Measurements from ENCODE around the gene FAHD2A. TPM values are rescaled to one million over a fixed set of nuclear protein-coding genes. Genes with fewer than 3 reads are reported as not detected.
"Not testable (repeated sequence)": the region's sequence is repeated elsewhere in the genome, so short reads cannot be mapped to it uniquely, and the experiment has no call there.

The FAHD2A gene
- polyA plus RNA-seq, 3 donors from 2014 or later: 12.6 to 24.3 (median 15.1) TPM

DNA sequence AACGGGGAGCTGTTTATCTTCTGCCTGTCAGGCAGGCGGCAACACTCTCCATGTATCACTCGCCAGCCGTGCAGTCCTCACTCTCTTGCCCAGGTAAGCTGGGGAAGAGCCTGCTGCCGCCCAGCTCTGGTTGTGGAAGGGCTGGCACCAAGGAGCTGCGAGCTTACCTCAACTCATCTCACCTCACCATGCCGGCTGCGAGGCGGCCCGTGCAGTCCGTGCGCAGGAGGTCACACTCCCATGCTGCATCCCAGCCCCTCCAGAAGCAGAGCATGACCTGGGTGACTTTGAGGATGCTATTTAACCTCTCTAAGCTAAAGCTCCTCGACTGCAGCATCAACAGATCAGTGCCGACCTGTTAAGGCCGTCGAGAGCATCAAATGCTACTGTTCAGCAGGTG lies 13.1 kb downstream of the FAHD2A start:
- not testable (repeated sequence) for H3K9me3 Mint-ChIP-seq; H3K4me3 Mint-ChIP-seq; H3K4me1 Mint-ChIP-seq; H3K36me3 Mint-ChIP-seq; H3K27ac Mint-ChIP-seq; H3K27me3 Mint-ChIP-seq (ENCODE audit: low read depth in 3 of 3); DNase-seq

DNA sequence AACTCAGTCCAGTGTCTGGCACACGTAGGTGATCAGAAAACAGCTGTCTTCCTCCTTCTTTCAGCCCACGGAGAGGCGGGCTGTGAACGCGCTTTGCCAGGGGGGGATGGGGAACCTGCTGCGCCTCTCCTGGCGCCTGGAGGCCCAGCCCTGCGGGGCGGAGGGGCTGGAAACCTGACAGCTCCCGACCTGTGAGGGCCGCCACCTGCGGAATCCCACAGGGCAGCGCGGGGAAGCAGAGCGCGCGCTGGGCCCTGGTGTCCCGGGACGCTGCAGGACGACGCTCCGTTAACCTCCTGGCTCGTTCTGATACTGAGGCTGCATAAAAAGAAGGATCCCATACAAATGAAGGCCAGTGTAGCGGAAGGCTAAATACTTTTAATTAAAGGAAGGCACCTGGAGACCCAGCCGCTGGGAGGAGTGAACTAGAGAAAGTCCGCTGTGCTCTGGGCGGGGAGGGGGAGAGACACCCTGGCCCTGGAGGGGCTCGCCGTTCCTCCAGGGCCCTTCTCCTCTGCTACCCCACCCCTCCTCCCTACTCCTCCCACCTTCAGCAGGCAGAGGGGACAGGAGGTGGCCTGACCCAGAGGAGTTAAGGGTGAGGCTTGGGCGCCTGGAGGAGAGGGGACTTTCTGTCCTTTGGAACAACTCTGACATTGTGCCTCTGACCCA lies 24.8 kb downstream of the FAHD2A start:
- not testable (repeated sequence) for H3K4me3 Mint-ChIP-seq; DNase-seq; H3K9me3 Mint-ChIP-seq; H3K36me3 Mint-ChIP-seq; H3K27ac Mint-ChIP-seq; H3K4me1 Mint-ChIP-seq; H3K27me3 Mint-ChIP-seq (ENCODE audit: low read depth in 3 of 3)

- not testable (repeated sequence) for H3K4me1 Mint-ChIP-seq; H3K4me3 Mint-ChIP-seq; DNase-seq; H3K27me3 Mint-ChIP-seq (ENCODE audit: low read depth in 3 of 3); H3K9me3 Mint-ChIP-seq; H3K36me3 Mint-ChIP-seq; H3K27ac Mint-ChIP-seq
These were observed 27.4 kb downstream of the FAHD2A start for GRCh38 chr2:95429748-95430467.

- not testable (repeated sequence) for H3K27ac Mint-ChIP-seq; H3K27me3 Mint-ChIP-seq (ENCODE audit: low read depth in 3 of 3); H3K36me3 Mint-ChIP-seq; H3K4me3 Mint-ChIP-seq; DNase-seq; H3K4me1 Mint-ChIP-seq; H3K9me3 Mint-ChIP-seq
These were observed 30.9 kb downstream of the FAHD2A start for GRCh38 chr2:95433373-95433772.

DNA sequence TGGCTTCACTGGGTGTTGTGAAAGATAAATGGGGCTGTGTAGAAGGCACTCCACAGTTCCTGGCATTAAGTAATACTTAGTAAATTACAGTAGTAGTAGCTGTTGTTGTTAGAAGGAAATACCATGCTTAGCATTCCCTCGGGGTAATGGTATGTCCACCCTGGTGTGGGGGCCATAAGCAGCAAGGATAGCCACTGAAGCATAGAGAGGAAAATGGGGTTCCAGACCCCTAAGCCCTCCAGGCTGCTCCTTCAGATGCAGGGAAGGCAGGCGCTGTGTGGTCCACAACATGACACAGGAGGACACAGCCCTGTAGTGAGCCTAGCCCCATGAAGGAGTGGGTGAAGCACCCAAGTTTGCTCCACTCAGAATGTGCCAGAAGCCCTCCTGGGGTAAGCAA lies 31.5 kb downstream of the FAHD2A start:
- not testable (repeated sequence) for H3K27ac Mint-ChIP-seq

DNA sequence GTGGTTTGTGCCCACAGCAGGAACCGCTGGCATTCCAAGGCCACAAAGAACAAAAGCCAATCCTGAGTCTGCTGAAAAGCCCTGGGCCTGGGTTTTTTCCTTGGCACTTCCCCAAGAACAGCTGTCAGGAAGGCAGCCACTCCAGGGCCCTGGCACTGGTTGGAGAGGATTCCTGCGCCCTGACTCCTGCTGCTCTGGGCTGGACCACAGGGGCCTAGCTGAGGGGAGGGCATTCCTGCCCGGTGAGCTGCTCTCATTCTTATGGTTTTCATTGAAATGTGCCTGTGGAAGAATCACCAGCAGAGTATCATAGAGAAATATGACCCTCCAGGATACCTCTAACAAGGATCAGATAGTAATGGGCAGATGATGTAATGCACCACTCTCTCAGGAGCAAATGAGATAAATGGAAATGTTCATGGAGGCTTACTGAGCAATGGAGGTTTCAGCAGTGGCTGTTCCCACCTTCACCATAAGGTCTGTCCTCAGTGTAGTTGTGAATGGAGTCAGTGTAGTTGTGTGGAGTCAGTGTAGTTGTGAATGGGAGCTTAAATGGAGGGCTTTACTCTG lies 32.1 kb downstream of the FAHD2A start:
- not testable (repeated sequence) for DNase-seq, H3K4me3 Mint-ChIP-seq

More for the DNA sequence above, 31.5 kb downstream of the FAHD2A start:
- not testable (repeated sequence) for H3K4me3 Mint-ChIP-seq; DNase-seq; H3K9me3 Mint-ChIP-seq; H3K36me3 Mint-ChIP-seq; H3K27me3 Mint-ChIP-seq (ENCODE audit: low read depth in 3 of 3); H3K4me1 Mint-ChIP-seq

GRCh38 chr2:95435162-95435871 lies 32.8 kb downstream of the FAHD2A start:
- not testable (repeated sequence) for H3K36me3 Mint-ChIP-seq; H3K9me3 Mint-ChIP-seq; H3K27me3 Mint-ChIP-seq (ENCODE audit: low read depth in 3 of 3); H3K4me1 Mint-ChIP-seq; H3K27ac Mint-ChIP-seq; DNase-seq; H3K4me3 Mint-ChIP-seq

More for the DNA sequence above, 32.1 kb downstream of the FAHD2A start:
- H3K27me3 Mint-ChIP-seq (ENCODE audit: low read depth in 3 of 3); H3K27ac Mint-ChIP-seq; H3K4me1 Mint-ChIP-seq; H3K9me3 Mint-ChIP-seq; H3K36me3 Mint-ChIP-seq: not testable (repeated sequence)

DNA sequence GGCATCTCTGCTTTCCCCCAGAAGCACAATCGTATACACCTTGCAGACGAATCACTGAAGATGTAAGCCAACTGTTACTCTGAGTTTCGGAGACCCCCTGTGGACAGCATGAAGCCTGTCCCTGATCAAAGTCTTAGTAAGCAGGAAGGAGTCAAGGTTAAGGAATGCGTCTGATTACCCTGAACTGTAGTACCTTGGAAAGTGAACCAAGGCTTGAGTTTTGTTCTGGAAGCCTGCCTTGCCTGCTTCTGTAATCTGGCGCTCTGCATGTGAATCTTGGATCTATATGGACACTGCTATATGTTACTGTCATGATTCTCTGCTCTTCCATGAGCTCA lies 33.3 kb downstream of the FAHD2A start:
- not testable (repeated sequence) for DNase-seq; H3K9me3 Mint-ChIP-seq; H3K4me3 Mint-ChIP-seq; H3K4me1 Mint-ChIP-seq; H3K27ac Mint-ChIP-seq; H3K36me3 Mint-ChIP-seq; H3K27me3 Mint-ChIP-seq (ENCODE audit: low read depth in 3 of 3)

GRCh38 chr2:95442474-95443099 lies 40.1 kb downstream of the FAHD2A start:
- H3K27me3 Mint-ChIP-seq (ENCODE audit: low read depth in 3 of 3); DNase-seq; H3K4me1 Mint-ChIP-seq; H3K9me3 Mint-ChIP-seq; H3K36me3 Mint-ChIP-seq; H3K4me3 Mint-ChIP-seq; H3K27ac Mint-ChIP-seq: not testable (repeated sequence)

GRCh38 chr2:95445317-95445716 lies 42.8 kb downstream of the FAHD2A start:
- H3K4me1 Mint-ChIP-seq; H3K27ac Mint-ChIP-seq; H3K36me3 Mint-ChIP-seq; H3K4me3 Mint-ChIP-seq; H3K27me3 Mint-ChIP-seq (ENCODE audit: low read depth in 3 of 3); DNase-seq; H3K9me3 Mint-ChIP-seq: not testable (repeated sequence)

- not testable (repeated sequence) for H3K36me3 Mint-ChIP-seq; H3K9me3 Mint-ChIP-seq; H3K4me1 Mint-ChIP-seq; H3K27me3 Mint-ChIP-seq (ENCODE audit: low read depth in 3 of 3); H3K4me3 Mint-ChIP-seq; H3K27ac Mint-ChIP-seq; DNase-seq
These were observed 60.8 kb downstream of the FAHD2A start for GRCh38 chr2:95463292-95463691.

Data from immature natural killer cell (primary cell).